HG03045 (cell line): ENCODE results near the gene PSAT1.

ENCODE experiments used
- ATAC-seq: cut with Tn5 transposase; IDR thresholded peaks from one replicate; pipeline ENCODE4 v1.9.1; 2021; ENCODE audit warnings: mild to moderate bottlenecking, moderate library complexity; ENCODE audit not compliant: unreplicated experiment

The PSAT1 gene

DNA sequence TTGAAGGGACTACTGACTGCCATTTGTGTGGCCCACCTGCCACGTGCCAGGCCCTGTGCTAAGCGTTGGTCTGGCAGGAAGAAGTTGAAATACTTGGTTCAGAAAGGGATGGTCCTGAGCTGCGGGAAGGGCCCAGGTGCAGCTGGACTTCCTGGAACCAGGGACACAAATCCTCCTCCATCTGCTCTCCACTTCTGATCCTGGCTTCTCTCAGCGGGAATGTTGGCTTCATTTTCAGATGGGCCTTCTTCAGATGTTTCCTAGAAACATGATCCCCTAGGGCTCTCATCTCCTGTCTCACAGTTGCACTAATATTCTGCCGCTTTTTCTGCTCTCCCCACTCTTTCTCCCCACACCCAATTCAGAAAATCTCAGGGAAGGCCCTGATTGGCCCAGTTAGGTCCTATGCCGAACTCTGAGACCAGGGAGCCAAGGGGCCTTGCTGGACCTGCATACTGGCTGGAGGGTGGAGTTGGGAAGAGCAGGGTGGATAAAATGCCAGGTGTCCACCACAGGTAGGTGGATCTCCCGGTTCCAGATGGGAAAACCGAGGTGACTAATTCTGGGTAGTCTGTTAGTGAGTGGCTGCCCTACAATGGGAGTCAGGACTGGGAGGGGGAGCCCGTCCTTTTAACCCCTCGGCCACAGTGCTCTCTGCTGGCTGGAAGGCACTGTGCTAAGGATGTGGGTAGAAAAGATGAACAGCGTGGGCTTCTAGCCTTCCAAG lies 19.4 kb downstream of the PSAT1 start:
- no peak for ATAC-seq

DNA sequence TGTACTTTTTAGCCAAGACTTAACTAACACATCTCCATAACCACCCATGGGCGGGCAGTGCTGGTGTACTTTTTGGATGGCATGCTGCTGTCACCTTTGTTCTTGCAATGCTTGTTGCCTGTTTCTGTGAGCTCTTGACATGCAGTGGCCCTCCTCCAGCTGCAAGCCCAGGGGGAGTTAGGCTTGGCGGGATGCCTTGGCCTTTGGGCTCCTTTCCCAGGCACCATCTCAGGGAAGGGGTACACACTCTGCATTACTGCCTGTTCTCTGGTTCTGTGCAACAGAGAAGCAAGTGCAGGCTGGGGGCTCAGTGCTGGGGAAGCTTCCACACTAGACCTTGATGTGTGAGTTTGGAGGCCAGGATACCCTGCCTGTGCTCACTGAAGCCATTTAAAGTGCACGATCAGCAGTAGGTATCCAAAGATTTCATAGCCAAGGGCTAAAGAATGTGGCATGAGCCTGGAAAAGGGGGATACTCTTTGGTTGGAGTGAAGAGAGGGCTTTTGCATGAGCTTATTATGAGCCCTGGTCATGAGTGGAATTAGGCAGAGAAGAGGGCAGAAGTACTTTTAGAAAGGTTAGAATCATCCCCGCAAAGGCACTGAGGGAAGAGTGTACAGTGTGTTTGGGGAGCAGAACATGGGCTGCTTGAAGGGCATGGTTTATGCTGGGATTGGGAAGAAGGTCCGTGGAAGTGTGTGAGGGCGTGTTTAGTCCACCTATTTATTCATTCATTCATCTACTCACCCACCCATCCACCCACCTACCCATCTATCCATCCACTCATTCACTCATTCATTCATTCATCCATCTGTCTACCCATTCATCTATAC lies 22.5 kb downstream of the PSAT1 start:
- ATAC-seq: no peak

- ATAC-seq: no peak
Measured at GRCh38 chr9:78320030-78320693, 23.2 kb downstream of the PSAT1 start.

GRCh38 chr9:78320875-78321496 lies 24.1 kb downstream of the PSAT1 start:
- no peak for ATAC-seq

GRCh38 chr9:78321505-78321904 lies 24.6 kb downstream of the PSAT1 start:
- ATAC-seq: no peak

DNA sequence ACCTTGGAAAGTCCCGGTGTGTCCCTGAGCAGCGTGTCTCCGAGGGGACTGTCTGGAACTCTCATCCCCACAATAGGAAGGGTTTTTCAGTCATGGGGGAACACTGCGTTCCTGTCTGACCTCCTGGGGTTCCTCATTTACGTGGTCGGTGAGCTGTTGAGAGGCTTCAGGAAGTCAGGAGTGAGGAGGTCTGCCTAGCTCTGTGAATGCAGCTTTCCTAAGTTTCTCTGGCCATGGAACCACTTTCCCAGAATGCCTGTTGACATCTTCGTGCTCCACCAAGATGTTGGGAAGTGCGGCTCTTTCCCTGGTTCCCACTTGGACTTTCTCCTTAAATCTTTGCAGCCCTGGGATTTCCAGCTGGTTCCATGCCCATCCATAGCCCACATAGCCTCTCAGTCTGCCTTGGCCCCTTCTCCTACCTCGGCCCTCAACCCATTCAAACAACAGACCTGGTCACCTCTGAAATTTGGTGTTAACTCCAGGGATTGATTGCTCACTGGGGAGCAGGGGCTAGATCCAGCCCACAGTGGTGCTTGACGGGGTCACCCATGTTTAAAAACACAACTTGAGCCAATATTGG lies 27.2 kb downstream of the PSAT1 start:
- no peak for ATAC-seq

DNA sequence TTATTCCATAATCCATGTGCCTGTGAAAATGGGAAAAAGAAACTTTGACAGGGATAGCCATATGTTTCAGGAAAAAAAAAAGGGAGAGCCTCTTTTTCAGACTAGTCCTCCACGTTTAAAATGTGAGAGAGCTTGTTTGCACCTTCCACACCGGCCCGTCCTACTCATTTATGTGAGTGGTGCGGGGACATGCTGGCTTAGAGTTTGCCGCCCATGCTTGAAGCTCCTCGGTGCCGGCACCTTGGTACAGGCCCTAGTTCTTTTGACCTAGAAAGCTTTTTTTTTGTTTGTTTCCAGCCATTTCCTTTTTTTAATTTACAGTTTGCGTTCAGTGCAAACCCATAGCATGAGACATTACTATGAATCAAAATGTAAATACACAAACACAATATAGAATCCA lies 27.8 kb downstream of the PSAT1 start:
- no peak for ATAC-seq

- no peak for ATAC-seq
Measured at GRCh38 chr9:78325343-78325742, 28.4 kb downstream of the PSAT1 start.

DNA sequence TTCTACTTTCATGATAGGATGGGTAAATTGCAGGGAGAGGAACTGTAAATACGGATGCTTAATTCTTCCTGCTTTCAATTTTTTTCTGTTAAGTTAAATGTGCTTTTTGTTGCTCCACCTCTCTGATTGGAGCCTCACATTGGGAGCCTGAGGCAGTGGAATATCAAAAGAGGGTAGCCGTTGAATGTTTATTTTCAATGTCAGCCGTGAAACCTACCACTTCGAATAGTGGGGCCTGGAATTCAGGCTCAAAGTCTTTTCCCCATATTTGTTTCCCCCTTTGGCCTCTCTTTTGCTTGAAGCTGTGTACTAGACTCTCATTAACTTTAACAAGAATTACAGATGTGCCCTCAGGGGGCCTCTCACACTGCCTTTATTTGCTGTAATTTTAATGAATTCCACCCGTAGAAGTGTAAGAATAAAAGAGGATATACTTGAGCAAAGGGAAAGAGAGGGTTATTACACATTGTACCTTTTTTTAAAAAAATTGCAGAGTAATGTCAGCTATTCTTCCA lies 29.0 kb downstream of the PSAT1 start:
- no peak for ATAC-seq

DNA sequence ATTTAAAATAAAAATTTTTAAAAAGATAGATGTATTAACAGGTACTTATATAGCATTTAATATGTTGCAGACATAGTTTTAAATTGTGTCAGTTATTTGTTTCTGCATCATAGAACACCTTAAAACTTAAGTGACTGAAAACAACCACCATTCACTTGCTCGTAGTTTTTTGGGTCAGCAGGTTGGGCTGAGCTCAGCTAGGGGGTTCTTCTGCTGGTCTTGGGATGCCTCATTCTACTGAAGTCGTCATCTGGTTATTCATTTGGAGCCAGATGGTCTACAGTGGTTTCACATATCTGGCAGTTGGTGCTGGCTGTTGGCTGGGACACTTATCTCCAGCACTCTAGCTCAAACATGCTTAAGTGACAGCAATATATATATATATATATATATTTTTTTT lies 29.6 kb downstream of the PSAT1 start:
- ATAC-seq: no peak

DNA sequence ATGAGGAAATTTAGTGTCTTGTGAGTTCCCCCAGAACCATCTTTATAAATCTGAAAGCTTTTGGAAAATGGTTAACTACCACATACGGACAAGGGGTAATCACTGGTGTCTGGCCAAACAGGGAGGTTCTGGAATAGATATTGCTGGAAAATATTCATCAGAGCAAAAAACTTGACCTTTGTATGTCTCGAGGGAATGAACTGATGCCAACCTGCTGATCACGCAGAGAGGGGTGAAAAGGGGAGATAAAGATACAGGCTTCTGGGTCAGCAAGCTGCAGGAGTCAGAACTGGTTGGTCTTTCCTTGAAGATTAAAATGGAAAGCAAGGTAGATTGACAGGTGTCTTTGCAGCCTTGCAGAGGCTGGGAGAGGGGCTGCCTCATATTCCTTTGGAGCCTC lies 35.5 kb downstream of the PSAT1 start:
- ATAC-seq: no peak

DNA sequence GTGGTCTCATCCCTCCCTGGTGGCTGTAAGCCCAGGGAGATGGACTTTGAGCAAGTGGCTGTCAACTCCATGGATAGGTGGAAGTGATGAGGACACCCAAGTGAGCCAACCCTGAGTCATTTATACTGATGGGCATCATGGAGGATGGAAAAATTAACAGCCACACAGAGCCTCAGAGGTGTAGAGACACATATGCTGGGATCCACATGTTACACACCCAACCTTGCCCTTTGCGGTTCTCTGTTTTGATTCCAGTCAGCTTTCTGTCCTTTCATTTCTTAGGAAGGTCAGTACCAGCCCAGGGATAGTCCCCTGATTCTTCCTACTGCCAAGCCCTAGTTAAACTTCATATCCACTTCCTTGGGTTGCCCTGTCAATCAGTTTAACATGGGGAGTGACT lies 51.9 kb downstream of the PSAT1 start:
- no peak for ATAC-seq

DNA sequence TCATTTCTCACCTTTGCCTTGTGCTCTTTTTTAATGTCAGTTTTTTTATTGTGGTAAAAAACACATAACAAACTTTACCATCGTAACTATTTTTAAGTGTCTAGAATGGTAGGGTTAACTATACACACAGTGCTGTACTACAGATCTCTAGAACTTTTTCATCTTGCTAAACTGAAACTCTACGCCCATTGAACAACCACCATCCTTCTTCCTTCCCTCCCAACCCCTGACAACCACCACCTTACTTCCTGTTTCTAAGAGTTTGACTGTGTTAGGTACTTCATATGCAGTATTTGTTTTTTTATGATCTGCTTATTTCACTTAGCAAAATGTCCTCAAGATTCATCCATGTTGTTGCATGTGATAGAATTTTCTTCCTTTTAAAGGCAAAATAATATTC lies 54.9 kb downstream of the PSAT1 start:
- no peak for ATAC-seq

- no peak for ATAC-seq
Measured at GRCh38 chr9:78354324-78354973, 57.5 kb downstream of the PSAT1 start.

DNA sequence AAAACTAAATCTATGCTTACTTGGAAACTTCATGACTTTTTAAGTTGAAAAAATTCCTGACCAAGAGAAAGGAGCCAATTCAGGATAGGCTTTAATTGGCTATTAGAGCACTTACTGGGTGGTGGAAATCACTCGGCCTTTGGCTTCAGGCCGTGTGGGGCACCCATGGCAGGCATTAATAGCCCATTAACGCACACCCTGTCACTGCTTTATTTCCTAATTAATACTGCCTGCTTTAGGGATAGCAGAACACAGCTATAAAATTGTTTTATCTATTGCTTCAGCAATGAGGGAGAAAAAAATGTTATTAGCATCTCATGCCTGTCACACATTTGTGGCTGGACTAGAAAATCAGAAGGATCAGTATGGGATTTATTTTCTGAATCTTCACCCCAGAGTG lies 58.1 kb downstream of the PSAT1 start:
- ATAC-seq: no peak

- no peak for ATAC-seq
Measured at GRCh38 chr9:78356634-78357033, 59.7 kb downstream of the PSAT1 start.

GRCh38 chr9:78357165-78357873 lies 60.4 kb downstream of the PSAT1 start:
- no peak for ATAC-seq

DNA sequence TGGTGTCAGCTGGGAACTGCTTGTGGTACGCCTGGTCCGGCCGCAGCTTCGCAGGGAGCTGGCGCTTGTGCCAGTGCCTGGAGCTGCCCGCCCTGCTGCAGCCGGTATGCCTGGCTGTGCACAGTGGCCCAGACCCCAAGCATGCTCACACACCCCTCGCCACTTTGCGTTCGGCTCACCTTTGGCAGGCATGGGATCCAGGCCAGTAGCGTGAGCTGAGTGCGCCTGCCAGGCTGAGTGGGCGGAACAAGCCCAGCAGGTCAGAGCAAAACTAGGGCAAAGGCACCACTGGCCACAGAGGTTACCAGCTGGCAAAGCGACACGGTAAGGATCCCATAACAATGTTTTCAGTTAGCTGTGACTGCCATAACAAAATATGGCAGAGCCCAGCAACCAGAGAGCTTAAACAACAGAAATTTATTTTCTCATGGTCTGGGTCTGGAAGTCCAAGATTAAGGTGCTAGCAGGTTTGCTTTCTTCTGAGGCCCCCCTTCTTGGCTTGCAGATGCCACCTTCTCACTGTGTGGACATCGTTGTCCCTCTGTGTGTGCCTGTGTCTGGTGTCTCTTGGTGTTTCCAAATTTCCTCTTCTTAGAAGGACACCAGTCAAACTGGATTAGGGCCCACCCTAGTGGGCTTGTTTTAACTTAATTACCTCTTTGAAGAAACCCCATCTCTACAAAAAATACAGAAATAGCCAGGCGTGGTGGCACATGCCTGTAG lies 61.6 kb downstream of the PSAT1 start:
- ATAC-seq: no peak

- ATAC-seq: no peak
Measured at GRCh38 chr9:78363221-78363620, 66.3 kb downstream of the PSAT1 start.
